LoVo (cell line): ENCODE measurements around the gene FADD.
"Not testable (repeated sequence)": the region's sequence is repeated elsewhere in the genome, so short reads cannot be mapped to it uniquely, and the experiment has no call there.

Experiments
- DNase-seq: peaks from one replicate; pipeline ENCODE4 v3.0.0-alpha.2; 2016; ENCODE audit warnings: low spot score

The FADD gene

DNA sequence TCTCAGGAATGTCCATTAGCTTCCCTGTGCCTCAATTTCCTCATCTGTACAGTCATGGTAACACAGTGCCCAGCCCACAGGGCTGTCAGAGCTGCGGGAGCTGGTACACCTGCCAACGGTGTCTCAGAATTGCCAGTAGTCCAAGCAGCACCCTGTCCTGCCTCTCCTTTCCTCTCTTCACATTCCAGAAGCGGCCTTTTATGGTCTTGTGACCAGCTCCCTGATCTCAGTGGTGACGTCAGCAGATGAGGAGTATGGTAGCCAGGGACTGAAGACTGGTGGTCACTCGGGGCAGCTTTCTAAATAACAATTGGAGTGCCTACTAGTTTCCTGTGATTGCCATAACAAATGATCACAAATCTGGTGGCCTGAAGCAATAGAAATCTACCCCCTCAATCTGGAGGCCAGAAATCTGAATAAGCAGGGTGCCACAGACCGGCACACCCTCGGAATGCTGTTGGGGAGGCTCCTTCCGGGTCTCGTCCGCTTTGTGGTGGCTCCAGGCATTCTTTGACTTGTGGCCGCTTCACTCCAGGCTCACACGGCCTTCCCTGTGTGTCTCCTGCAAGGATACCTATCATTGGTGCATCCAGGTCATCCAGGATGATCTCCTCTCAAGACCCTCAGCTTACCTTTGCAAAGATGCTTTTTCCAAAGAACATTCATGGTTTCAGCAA lies 2.1 kb downstream of the FADD start:
- no peak for DNase-seq

DNA sequence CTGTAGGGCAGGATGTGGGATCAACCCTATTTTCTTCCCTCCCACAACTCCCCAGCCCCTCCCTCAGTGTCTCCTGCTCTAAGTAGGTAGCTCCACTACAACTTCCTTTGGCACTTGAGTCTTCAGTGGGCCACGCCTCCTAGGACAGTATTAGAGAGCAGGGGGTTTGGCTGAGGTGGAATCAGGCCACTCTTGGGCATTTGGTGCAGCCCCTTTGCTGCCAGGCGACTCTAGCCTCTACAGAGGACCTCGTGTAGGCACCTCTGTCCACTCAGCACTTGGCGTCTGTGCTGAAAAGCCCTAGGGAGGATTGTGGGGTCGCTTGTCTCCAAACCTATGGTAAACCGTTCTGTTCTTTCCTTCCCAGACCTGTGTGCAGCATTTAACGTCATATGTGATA lies 2.7 kb downstream of the FADD start:
- no peak for DNase-seq

DNA sequence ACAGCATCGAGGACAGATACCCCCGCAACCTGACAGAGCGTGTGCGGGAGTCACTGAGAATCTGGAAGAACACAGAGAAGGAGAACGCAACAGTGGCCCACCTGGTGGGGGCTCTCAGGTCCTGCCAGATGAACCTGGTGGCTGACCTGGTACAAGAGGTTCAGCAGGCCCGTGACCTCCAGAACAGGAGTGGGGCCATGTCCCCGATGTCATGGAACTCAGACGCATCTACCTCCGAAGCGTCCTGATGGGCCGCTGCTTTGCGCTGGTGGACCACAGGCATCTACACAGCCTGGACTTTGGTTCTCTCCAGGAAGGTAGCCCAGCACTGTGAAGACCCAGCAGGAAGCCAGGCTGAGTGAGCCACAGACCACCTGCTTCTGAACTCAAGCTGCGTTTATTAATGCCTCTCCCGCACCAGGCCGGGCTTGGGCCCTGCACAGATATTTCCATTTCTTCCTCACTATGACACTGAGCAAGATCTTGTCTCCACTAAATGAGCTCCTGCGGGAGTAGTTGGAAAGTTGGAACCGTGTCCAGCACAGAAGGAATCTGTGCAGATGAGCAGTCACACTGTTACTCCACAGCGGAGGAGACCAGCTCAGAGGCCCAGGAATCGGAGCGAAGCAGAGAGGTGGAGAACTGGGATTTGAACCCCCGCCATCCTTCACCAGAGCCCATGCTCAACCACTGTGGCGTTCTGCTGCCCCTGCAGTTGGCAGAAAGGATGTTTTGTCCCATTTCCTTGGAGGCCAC lies 3.3 kb downstream of the FADD start:
- DNase-seq = no peak

DNA sequence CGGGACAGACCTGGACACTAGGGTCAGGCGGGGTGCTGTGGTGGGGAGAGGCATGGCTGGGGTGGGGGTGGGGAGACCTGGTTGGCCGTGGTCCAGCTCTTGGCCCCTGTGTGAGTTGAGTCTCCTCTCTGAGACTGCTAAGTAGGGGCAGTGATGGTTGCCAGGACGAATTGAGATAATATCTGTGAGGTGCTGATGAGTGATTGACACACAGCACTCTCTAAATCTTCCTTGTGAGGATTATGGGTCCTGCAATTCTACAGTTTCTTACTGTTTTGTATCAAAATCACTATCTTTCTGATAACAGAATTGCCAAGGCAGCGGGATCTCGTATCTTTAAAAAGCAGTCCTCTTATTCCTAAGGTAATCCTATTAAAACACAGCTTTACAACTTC lies 3.9 kb downstream of the FADD start:
- no peak for DNase-seq

DNA sequence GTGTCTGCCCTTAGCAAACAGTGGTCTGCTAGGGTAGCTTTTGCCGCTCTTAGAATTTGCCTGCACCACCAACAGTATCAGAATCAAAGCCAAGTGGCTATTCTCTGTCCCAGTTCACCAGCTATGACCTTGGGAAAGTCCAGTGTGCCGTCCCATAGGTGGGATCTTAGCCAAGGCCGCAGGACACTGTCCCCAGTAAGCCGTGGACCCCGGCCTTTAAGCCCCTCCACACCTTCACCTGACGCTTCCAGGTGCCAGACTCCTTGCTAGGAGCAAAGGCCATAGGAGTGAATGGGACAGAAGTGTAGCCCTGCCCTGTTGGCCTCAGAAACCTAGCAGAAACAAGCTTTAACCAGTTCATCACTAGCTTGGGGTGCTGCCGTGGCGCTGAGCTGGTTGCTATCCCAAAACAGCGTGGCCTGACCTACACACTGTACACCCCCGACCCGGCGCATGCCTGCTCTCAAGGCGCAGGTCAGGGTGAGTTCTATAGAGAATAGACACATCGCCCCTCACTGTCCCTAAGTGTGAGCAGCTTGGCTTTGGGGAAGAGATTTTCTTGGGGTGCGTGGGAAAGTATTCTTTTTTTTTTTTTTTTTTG lies 4.5 kb downstream of the FADD start:
- no peak for DNase-seq

DNA sequence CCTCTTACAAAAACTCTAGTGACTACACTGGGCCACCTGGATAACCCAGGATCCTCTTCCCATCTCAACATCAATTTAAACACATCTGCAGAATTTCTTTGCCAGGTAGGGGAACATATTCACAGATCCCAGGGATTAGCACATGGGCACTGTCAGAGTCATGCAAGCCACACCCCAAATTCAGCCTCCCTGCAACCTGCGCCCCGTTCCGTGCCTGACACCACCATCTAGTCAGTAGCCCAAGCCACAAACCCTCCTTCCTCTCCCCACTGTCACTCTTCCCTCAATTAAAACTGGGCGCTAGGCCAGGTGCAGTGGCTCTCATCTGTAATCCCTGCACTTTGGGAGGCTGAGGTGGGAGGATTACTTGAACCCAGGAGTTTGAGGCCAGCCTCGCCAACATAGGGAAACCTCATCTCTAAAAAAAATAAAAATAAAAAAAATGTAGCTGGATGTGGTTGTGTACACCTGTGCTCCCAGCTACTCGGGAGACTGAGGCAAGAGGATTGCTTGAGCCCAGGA lies 6.4 kb downstream of the FADD start:
- no peak for DNase-seq

DNA sequence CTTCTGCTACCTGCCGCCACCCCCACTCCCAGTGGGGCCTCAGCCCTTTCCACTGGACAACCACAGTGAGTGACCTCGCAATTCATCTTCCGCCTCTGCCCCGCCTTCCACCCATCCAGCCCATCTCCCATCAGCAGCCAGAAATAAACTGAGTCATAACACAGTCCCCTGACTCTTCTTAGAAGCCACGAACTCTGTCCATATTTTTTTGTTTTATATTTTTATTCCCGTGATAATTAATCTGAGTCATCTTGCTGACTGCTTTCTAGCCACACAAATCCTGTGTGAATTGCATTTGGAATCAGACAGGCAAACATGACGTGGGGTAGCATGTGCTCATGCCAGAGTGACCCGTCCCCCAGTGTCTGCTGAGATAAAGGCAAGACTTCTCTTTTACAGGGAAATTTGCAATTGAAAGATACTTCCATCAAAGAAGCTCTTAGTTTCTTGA lies 7.0 kb downstream of the FADD start:
- no peak for DNase-seq

DNA sequence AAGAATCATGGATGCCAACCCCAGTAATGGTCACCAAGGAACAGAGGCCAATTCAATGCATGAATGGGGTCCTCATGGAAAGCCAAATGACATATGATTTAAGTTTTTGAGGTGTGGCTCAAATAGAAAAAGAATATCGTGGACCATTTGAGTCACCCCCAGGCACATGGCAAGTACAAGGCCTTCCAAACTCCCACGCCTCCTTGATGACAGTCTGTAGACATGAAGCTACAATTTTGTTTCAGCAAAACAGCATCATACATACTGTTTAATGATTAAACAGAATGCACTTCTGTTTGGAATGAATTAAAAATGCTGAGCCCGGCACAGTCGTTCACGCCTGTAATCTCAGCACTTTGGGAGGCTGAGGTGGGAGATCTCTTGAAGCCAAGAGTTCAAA lies 7.4 kb downstream of the FADD start:
- DNase-seq = no peak

DNA sequence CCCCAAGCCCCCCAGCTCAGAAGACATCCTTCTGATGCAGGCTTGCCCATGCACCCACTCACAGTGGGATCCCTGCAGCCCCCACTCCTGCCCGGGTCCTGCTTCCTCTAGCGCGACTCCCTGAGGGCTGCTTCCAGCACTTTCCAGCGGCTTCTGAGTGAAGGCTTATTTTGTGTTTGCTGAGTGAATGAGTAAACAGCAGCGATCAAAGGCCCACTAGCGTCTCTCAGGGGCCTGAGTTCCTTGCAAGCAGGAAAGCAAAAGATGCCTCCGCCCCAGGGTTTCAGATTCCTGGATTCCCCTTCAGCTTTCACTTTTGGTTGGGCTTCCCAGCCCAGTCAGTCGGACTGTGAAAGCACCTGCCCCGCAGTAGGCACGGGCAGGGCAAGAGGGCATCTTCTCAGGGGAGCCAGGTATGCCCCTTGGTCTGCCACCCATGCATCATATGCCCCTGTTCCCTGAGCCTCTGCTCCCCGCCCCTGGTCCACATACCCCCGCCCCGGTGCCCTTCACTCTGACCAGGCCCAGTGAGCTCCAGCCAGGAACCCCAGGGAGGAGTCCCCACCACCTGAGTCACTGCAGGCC lies 9.2 kb downstream of the FADD start:
- DNase-seq = no peak

DNA sequence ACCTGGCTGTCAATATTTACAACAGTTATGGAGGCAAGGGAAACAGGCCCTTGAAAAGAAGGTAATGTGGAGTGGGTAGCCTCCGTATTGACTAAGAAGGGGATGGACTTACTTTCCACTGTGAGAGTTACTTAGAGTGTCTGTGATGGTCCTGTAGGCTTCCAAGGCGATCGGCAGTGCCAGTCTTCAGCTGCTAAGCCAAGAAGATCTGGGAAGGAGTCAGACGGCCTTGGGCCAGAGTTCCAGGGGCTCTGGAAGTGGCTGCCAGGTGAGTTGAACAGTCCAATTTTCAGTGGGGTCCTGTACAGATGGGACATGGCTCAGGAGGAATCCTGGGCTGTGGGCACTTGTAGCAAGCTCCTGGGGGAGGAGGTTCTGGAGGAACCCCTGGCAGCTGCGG lies 14.3 kb downstream of the FADD start:
- DNase-seq = not testable (repeated sequence)

DNA sequence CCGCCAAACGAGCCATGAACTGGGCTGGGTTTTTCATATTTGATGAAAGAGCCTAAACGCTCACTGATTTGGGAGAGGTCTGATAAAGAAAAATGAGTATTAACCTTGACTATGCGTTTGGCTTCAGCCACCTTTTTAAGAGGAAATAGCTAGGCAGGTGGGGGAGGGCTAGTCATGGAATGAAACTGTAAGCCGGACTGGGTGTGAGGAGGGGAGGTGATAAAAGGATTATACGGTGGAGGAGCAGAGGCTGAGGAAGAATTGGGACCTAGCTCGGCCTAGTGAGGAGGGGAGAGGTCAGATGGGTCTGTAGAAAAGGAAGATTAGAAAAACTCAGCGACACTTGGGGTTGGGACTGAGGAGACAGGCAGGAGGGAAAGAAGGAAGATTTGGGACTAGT lies 15.0 kb downstream of the FADD start:
- DNase-seq = not testable (repeated sequence)

DNA sequence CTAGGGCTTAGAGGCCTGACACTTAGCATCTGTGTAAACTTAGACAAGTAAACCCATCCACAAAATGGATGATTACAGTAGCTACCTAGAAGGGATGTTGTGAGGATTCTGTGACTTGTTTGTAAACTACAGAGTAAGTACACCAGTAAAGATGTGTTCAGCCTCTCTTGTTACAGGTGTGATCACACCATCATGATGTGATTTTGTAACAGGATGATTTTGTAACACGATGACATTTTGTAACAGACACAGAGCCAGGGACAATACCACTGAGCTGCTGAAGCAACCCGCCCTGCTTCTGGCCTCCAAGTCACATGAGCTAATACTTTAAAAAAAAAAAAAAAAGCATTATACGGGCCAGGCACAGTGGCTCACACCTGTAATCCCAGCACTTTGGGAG lies 17.0 kb downstream of the FADD start:
- no peak for DNase-seq

DNA sequence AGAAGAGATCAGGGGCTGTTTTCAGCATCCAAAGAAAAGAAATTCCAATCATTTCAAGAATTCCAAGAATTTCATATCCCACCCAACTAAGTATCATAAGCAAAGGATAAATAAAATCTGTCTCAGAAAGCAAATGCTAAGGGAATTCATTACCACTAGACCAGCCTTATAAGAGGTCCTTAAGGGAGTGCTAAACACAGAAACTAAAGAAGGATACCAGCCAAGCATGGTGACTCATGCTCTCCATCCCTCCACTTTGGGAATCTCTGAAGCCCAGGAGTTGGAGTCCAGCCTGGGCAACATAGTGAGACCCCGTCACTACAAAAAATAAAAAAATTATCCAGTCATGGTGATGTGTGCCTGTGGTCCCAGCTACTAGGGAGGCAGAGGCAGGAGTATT lies 17.8 kb downstream of the FADD start:
- DNase-seq = no peak

DNA sequence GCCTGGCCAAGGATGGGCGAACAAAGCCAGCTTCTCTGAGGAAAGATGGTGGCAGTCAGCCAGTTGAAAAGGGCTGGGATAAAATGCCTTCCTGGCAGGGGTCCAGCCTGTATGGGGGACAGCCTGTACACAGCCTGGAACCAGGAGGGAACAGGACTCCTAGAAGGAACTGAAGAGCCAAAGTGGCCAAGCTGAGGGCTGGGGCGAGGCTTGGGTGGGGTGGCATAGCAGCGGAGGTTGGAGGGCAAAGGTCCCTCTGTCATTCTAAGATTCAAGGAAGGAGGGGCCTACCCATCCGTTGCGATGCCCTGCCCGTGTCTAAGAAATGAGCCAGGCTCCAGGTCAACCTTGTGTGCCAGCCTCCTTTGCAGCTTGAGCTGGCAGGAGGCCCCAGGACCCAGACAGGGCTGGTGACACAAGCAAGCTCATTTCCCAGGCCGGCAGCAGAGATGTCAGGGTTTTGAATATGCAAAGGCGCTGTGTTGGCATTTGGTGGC lies 22.6 kb downstream of the FADD start:
- peak; percentile 93 for DNase-seq

DNA sequence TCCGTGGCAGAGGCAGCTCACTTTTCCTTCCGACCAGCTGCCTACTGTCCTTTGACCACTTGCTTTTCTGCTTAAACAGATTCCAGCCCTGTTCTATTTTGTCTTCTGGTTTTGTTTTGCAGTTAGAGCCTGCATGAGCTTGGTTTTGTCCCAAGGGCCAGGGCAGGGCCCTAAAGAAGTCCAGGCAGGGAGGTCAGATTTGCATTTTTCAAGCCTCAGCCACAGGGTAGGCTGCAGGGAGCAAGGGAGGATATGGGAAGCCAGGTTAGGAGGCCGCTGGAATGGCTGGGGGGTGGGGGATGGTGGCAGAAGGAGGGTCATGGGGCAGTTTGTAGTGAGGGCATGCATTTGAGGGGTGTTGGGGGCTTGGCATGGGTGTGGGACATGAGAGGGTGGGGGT lies 23.1 kb downstream of the FADD start:
- DNase-seq = no peak

DNA sequence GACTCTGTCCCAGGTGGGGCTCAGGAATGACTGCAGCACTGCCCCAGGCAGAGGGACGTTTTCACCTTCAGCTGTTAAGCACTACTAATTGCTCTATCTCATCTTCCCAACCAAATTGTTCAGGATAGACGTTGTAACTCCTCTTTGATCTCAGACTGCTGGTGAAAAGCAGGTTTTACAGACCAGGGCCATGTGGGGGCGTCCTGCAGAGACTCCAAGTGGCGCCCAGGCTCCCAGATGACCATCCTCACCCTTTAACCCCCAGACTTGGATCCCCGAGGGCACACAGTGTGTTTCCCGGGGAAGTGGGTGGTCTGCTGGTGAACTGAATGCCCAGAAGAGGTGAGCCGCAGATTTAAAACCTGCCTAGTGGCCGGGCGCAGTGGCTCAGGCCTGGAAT lies 23.9 kb downstream of the FADD start:
- DNase-seq = no peak

DNA sequence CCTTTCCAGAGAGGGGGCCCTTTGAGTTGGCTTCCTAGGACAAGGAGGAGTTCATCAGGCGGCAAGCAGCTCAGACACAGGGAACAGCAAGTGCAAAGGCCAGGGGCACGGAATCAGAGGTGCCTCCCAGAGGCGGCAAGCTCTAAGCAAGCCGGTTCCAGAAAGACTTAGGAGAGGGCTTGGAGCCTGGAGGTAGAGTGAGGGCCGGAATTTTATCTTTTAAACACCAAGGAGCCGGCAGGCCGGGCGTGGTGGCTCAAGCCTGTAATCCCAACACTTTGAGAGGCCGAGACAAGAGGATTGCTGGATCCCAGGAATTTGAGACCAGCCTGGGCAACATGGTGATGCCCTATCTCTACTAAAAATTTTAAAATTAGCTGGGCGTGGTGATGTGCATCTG lies 26.6 kb downstream of the FADD start:
- no peak for DNase-seq

DNA sequence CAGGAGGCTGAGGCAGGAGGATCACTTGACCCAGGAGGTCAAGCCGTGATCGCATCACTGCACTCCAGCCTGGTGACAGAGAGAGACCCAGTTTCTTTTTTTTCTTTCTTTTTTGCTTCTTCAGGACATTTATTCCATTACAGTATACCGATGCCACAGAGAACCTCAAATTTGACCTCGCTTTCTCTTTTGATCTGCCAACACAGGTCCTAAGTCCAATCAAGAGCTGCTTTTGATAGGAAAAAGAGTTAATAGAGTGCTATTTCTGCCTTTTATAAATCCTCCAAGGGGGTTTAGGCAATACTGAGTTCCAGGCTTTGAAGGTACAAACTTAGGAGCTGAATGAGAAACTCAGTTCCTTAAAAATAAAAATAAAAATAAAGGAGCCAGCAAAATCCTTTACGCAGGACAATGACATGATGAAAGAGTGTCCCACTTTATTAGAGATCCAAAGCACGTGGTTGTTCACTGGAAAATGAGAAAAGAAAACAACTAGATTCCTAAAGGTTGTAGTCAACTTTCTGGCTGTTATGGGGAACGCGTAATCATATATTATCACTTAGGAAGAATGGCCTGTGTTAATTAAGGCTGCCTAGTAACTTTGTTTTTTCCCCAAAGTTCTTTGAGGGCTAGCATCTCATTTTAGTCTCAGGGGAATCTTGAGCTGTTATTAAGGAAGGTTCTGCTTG lies 27.2 kb downstream of the FADD start:
- no peak for DNase-seq

DNA sequence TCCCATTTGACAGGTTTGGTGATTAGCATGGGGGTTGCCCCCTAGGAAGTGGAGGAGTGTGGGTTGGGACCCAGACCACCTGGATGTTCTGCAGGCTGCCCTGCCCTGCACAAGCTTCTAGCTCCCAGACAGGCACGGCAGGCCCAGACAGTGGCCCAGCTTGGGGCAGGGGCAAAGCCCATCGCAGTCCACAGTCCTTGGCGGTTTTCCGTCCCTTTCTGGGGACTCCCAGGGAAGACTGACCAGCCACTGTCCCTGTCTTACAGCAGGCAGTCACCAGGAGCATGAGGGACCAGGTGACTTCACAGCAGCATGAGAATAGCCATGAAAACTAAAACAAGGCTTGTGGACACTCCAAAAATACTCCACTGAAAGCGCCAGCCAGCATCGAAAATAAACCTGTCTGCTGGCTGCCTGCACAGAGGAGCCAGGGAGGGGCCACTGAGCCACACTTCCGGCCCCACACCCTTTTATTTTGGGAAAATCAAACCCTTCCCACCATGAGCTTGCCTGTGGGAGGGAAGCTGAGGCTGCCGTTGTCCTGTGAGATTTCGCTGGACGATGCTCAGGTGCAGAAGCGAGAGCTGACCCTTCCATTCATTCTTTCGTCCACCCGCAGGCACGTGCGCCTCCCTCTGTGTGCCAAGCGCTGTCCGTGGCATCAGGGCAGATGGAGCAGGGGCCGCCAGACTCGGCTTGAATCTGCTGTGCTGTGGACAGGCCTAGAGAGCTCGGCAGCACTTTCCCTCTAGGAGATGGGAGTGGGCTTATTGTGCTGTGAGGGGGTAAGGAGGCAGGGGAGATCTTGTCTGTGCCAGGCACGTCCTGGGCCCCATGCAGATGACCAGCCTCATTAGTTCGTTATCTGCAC lies 28.0 kb downstream of the FADD start:
- no peak for DNase-seq

DNA sequence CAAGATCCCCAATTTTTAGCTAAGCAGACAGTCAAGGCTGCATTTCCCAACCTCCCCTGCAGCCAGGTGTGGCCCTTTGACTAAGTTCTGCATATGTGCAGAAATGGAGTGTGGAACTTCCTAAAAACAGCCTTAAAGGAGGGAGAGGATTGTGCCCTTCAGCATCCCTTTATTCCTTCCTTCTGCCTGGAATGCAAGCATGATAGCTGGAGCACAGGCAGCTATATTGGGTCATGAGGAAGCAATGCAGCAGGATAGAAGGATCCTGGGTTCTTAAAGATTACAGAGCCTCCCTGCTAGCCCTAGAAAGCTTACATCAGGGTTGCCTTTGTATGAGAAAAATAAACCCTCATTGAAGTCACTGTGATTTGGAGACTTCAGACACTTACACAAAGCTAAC lies 29.9 kb downstream of the FADD start:
- DNase-seq = no peak

DNA sequence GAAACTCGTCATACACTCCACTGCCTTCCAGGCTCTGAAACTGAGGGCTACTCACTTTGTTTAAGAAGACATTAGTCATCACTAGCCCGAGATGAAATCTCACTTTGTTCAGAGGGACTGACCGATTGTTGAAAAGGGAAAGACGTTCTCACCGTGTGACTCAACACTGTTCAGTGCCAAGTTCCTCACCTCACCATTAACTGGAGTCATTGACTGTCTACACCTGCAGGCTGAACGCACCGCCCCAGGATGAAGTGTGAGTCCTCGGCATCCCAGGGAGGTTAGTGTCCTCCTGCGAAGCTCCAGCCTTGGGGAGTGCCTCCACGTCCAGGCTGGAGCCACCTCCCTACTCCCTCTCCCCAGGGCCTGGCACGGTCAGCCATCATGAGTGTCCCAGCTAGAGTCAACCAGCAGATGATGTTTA lies 30.4 kb downstream of the FADD start:
- peak; percentile 97 for DNase-seq
